HFFc6 (cell line): ENCODE results near the gene EIF6. TPM values are rescaled to one million over a fixed set of nuclear protein-coding genes. Genes with fewer than 3 reads are reported as not detected.

Experiments
- DNase-seq: peaks from one replicate; pipeline ENCODE4 v3.0.0-alpha.2; 2018
- H3K27ac Mint-ChIP-seq: 2 replicates; pipeline ENCODE4 v1.8.0; 2020; ENCODE audit warnings: mild to moderate bottlenecking, mixed read lengths
- H3K27me3 Mint-ChIP-seq: 2 replicates; pipeline ENCODE4 v1.8.0; 2021; ENCODE audit warnings: mild to moderate bottlenecking, moderate library complexity, mixed read lengths; ENCODE audit not compliant: insufficient read depth
- H3K36me3 Mint-ChIP-seq: 2 replicates; pipeline ENCODE4 v1.8.0; 2021; ENCODE audit warnings: low read depth, mixed read lengths
- H3K4me1 Mint-ChIP-seq: 2 replicates; pipeline ENCODE4 v1.8.0; 2020; ENCODE audit warnings: low read depth, mixed read lengths
- H3K4me3 Mint-ChIP-seq: 2 replicates; pipeline ENCODE4 v1.8.0; 2020; ENCODE audit warnings: mild to moderate bottlenecking, moderate library complexity, mixed read lengths
- H3K9me3 Mint-ChIP-seq: 2 replicates; pipeline ENCODE4 v1.8.0; 2020; ENCODE audit warnings: mild to moderate bottlenecking, mixed read lengths
- total RNA-seq, 6 experiments: library from RNA; stranded (reverse); fragmentation: NEBNext Ultra II Directional; extraction: Animal tissue kit (Norgen Biotek cat#: 25700); gene quantifications; 2 replicates in 1 of 6; 3 replicates in 5 of 6; pipeline ENCODE4 v1.2.3, GENCODE V29; 2021
- TF ChIP-seq, protein P1 (sequence below): fragments of 200-600 bp; sonication (generic); IDR thresholded peaks from 2 replicates; pipeline ENCODE4 v1.5.0; 2021; ENCODE audit warnings: antibody characterized with exemption, mild to moderate bottlenecking

EIF6 gene
- total RNA-seq, 6 experiments from 2014 or later, result 176 to 194 (median 185) TPM

DNA sequence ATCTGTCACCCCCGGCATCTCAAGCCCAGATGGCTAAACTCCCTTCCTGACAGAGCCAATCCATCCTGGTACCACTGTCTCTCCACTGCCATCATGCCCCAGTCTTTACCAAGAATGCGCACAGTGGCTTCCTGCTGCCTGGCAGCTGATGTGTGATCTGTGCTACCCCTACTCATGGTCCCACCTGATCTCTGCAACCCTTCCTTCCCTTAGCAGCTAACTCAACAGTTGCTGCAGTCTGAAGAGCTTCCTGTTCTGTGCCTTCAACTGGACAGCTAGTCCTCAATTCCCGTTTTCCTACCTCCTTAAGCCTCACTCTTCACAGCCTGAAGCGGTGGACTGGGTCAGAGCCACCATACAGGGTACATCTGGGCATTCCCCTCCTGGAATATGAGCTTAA lies 15.2 kb upstream of the EIF6 start:
- Mint-ChIP-seq H3K36me3 (peaks cover 2% of the 10 kb centered on the region; the same call in 1 of the 2 replicates), H3K4me1 (peaks cover 45% of the 10 kb centered on the region), H3K9me3 (no peaks in the 10 kb centered on the region), H3K27ac (no peak overlapping the region), H3K27me3 (peaks cover 2% of the 10 kb centered on the region), H3K4me3 (no peak overlapping the region)
- TF ChIP-seq, protein P1, sequence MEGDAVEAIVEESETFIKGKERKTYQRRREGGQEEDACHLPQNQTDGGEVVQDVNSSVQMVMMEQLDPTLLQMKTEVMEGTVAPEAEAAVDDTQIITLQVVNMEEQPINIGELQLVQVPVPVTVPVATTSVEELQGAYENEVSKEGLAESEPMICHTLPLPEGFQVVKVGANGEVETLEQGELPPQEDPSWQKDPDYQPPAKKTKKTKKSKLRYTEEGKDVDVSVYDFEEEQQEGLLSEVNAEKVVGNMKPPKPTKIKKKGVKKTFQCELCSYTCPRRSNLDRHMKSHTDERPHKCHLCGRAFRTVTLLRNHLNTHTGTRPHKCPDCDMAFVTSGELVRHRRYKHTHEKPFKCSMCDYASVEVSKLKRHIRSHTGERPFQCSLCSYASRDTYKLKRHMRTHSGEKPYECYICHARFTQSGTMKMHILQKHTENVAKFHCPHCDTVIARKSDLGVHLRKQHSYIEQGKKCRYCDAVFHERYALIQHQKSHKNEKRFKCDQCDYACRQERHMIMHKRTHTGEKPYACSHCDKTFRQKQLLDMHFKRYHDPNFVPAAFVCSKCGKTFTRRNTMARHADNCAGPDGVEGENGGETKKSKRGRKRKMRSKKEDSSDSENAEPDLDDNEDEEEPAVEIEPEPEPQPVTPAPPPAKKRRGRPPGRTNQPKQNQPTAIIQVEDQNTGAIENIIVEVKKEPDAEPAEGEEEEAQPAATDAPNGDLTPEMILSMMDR, result no peak
- DNase-seq, result no peak

DNA sequence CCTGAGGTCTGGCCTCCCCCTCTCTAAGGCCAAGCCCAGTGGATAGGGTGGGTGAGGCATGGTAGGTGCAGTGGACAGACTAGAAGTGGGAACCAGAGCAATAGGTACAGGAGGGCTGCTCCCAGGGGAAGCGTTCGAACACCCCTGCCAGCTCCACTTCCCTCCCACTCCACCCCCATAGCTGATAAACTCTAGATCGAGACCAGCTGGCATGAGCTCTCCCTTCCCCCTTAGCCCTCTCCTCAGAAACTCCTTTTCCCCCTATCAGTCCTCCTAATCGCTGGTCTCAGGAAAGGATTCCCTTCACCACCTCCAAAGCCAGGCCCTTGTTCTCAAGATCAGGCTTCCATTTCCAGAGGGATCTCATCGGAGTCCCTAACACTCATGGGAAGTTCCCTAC lies 13.7 kb upstream of the EIF6 start:
- Mint-ChIP-seq H3K27me3 (peaks cover 9% of the 10 kb centered on the region), H3K9me3 (no peaks in the 10 kb centered on the region), H3K36me3 (no peaks in the 10 kb centered on the region; the same call in 1 of the 2 replicates), H3K4me3 (no peak overlapping the region), H3K4me1 (peaks cover 29% of the 10 kb centered on the region), H3K27ac (no peak overlapping the region; the same call in 1 of the 2 replicates)
- TF ChIP-seq, protein P1, result no peak
- DNase-seq, result no peak

DNA sequence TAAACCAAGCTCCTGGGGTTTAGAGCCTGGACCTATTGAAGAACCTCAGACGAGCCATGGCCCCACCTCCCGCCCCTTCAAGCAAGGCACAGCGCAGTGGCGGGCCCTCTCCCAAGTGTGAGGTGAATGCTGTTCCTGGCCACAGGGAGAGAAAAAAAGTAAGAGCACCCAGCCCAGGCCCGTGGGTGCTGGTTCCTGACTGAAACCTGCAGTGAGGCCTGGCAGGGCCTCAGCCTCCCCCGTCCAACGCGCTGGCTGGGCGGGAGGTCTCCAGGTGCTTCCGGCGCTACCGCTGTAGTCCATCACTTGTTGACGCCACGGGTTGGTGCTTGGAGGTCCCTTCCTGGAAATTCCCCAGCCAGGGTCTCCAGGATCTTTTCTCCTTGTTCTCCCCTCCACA lies 13.2 kb upstream of the EIF6 start:
- TF ChIP-seq, protein P1, result no peak
- Mint-ChIP-seq H3K27ac (no peak overlapping the region), H3K27me3 (peaks cover 9% of the 10 kb centered on the region), H3K4me1 (peaks cover 24% of the 10 kb centered on the region), H3K4me3 (no peak overlapping the region), H3K36me3 (no peaks in the 10 kb centered on the region; the same call in 1 of the 2 replicates), H3K9me3 (no peaks in the 10 kb centered on the region)
- no peak for DNase-seq

DNA sequence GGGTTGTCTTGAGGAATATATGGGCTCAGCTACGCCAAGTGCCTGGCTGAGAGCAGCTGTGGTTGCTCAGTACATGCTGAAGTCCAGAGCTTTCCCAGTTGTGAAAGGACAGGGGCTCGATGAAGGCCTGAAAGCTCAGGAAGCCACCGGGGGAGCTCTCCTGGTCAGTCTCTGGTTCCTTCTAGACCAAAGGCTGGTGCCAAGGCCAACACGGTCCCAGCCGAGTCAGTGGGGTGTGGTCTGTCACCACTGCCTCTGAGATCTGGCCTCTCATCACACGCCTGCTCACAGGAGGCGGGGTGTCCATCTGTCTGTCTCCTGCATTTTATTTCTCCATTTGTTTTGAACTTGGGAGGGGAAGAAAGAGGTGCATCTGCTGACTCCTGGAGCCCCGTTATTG lies 12.6 kb upstream of the EIF6 start:
- Mint-ChIP-seq H3K36me3 (no peaks in the 10 kb centered on the region; the same call in 1 of the 2 replicates), H3K9me3 (no peaks in the 10 kb centered on the region), H3K4me3 (no peak overlapping the region), H3K4me1 (peaks cover 18% of the 10 kb centered on the region), H3K27ac (no peak overlapping the region), H3K27me3 (peaks cover 13% of the 10 kb centered on the region)
- no peak for DNase-seq
- TF ChIP-seq, protein P1, result no peak; the same call in 1 of the 2 replicates

GRCh38 chr20:35296101-35296554 lies 11.6 kb upstream of the EIF6 start:
- no peak overlapping the region for H3K4me3 Mint-ChIP-seq
- no peaks in the 10 kb centered on the region for H3K9me3 Mint-ChIP-seq
- no peaks in the 10 kb centered on the region for H3K36me3 Mint-ChIP-seq
- H3K27me3 Mint-ChIP-seq, result peaks cover 13% of the 10 kb centered on the region
- TF ChIP-seq, protein P1, result no peak
- H3K27ac Mint-ChIP-seq, result no peak overlapping the region
- peaks cover 8% of the 10 kb centered on the region for H3K4me1 Mint-ChIP-seq
- DNase-seq, result no peak

DNA sequence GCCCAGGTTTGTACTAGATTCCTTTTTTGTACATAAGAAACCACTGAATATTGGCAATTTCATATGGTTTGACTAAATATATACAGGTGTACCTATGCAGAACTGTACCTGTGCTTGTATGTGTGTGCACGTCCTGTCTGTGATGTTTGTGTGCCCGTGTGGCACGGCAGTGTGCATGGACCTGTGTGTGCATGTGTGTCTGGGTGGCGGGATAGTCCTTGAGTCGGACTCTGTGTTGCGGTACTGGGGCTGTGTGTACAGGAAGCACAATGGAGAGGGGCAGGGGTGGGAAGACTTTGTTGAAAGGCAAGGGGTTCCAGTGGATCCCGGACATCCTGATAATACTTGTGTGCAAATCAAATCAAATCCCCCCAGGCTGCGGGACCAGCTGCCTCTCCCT lies 11.1 kb upstream of the EIF6 start:
- TF ChIP-seq, protein P1, result no peak
- no peak for DNase-seq
- Mint-ChIP-seq H3K27me3 (peaks cover 13% of the 10 kb centered on the region), H3K4me1 (peaks cover 7% of the 10 kb centered on the region), H3K27ac (no peak overlapping the region), H3K9me3 (no peaks in the 10 kb centered on the region), H3K4me3 (no peak overlapping the region), H3K36me3 (no peaks in the 10 kb centered on the region)
